Muscle layer of colon (tissue), 2 donors: ENCODE results near the gene SDCBP2.

Source experiments
- H3K27ac ChIP-seq: one replicate; pipeline ENCODE4 v1.7.0; 2013; ENCODE audit warnings: low read depth, mild to moderate bottlenecking, low read length, moderate library complexity
- H3K27me3 ChIP-seq, 2 donors: one replicate each; pipeline ENCODE4 v1.7.0; 2013; ENCODE audit warnings: low read length in 2 of 2, mild to moderate bottlenecking in 2 of 2; ENCODE audit not compliant: insufficient read depth in 2 of 2, control insufficient read depth in 1 of 2
- H3K36me3 ChIP-seq: one replicate; pipeline ENCODE4 v1.7.0; 2013; ENCODE audit warnings: mild to moderate bottlenecking, low read length; ENCODE audit not compliant: insufficient read depth
- H3K4me1 ChIP-seq: one replicate; pipeline ENCODE4 v1.7.0; 2013; ENCODE audit warnings: mild to moderate bottlenecking, low read length; ENCODE audit not compliant: insufficient read depth
- H3K4me3 ChIP-seq, 2 donors: one replicate each; pipeline ENCODE4 v1.7.0; 2013; ENCODE audit warnings: low read length in 2 of 2, low read depth in 1 of 2, mild to moderate bottlenecking in 1 of 2, moderate library complexity in 1 of 2
- H3K9ac ChIP-seq: one replicate; pipeline ENCODE4 v1.7.0; 2013; ENCODE audit warnings: low read length
- H3K9me3 ChIP-seq: one replicate; pipeline ENCODE4 v1.7.0; 2013; ENCODE audit warnings: mild to moderate bottlenecking, low read length
- donor health status: abdominal sarcoma.
- donor health status: Adenocarcinoma of cecum.

SDCBP2 gene

GRCh38 chr20:1336699-1337367 is 7.9 kb upstream of the SDCBP2 start:
- Histone ChIP-seq H3K4me3 (no peak overlapping the region), H3K9me3 (no peaks in the 10 kb centered on the region), H3K27me3 (no peaks in the 10 kb centered on the region), H3K27ac (no peak overlapping the region), H3K36me3 (peaks cover 4% of the 10 kb centered on the region), H3K9ac (no peak overlapping the region), H3K4me1 (peaks cover 12% of the 10 kb centered on the region)

- peaks cover 4% of the 10 kb centered on the region for H3K36me3 ChIP-seq
- H3K9ac ChIP-seq, result no peak overlapping the region
- H3K4me3 ChIP-seq, result no peak overlapping the region
- H3K4me1 ChIP-seq, result peaks cover 12% of the 10 kb centered on the region
- no peaks in the 10 kb centered on the region for H3K9me3 ChIP-seq
- H3K27me3 ChIP-seq, result no peaks in the 10 kb centered on the region
- H3K27ac ChIP-seq, result no peak overlapping the region
Measured at GRCh38 chr20:1335961-1336698, 7.2 kb upstream of the SDCBP2 start.

GRCh38 chr20:1334761-1335160 is 5.8 kb upstream of the SDCBP2 start:
- Histone ChIP-seq H3K4me1 (peaks cover 17% of the 10 kb centered on the region), H3K9me3 (no peaks in the 10 kb centered on the region), H3K27ac (no peak overlapping the region), H3K9ac (no peak overlapping the region), H3K4me3 (no peak overlapping the region), H3K27me3 (no peaks in the 10 kb centered on the region), H3K36me3 (peaks cover 4% of the 10 kb centered on the region)

- Histone ChIP-seq H3K4me3 (no peak overlapping the region), H3K27ac (no peak overlapping the region), H3K9ac (no peak overlapping the region), H3K27me3 (no peaks in the 10 kb centered on the region), H3K36me3 (peaks cover 4% of the 10 kb centered on the region), H3K4me1 (peaks cover 17% of the 10 kb centered on the region), H3K9me3 (no peaks in the 10 kb centered on the region)
Measured at GRCh38 chr20:1334370-1334731, 5.4 kb upstream of the SDCBP2 start.

DNA sequence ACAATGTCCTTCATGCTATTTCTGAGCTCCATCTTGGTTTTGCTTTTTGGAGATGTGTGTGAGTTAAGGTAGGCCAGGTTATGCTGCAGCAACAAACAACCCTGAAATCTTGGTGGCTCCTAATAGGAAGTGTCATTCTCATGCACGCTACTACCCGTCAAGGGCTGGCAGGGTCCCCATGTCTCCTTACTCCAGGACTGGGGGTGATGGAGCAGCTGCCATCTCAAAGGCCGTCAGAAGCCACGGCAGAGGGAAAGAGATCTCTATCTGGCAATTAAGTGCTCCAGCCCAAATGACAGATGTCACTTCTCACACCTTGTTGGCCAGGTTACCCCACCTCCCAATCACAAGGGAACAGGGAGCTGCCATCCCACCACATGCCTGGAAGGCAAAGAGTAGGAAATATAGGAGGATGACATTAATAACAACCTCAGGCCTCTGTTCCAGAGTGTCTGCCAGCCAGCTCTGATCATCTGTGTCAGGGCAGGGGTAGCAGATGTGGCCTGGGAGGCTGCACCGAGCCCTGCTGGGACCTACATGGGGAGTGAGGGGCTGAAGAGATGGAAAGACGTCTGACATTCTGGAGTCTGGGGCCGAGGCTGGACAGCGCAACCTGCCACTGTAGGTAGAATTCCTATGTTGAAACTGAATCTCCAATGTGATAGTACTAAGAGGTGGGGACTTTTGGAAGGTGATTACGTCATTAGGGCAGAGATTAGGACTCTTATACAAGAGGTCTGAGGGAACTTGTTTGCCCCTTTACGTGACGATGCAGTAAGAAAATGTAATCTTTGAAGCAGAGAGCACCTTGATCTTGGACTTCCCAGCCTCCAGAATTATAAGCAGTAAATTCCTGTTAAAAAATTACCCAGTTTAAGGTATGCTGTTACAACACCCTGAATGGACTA is 4.8 kb upstream of the SDCBP2 start:
- H3K9ac ChIP-seq, result no peak overlapping the region
- peaks cover 19% of the 10 kb centered on the region for H3K4me1 ChIP-seq
- H3K27me3 ChIP-seq, result no peaks in the 10 kb centered on the region
- no peak overlapping the region for H3K27ac ChIP-seq
- H3K9me3 ChIP-seq, result no peaks in the 10 kb centered on the region
- no peak overlapping the region for H3K4me3 ChIP-seq
- peaks cover 4% of the 10 kb centered on the region for H3K36me3 ChIP-seq

DNA sequence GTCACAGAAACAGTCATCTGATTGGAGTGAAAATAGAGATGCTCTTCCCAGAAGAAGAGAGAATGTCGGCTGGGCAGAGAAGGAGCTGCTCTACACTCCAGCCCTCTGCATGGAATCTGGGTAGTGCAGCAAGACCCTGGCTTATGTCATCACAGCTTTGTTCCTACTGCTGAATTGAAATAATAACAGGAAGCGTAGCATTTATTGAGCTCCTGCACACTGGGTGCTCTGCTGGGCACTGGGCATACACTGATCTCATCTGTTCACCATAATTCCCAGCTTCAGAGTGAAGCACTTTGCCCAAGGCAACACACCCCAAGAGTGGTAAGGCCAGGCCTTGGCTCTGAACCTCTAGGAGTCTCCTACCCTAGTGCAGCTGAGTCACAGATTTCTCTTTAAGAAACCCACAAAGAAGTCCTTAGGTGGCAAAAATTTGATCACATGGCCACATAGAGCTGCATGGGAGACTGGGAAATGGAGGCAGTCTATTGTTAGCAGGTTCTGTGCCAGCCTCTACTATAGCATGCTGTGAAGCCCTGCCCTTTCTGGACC is 3.9 kb upstream of the SDCBP2 start:
- Histone ChIP-seq H3K9me3 (no peaks in the 10 kb centered on the region), H3K9ac (no peak overlapping the region), H3K36me3 (peaks cover 4% of the 10 kb centered on the region), H3K27ac (no peak overlapping the region), H3K4me1 (peaks cover 25% of the 10 kb centered on the region), H3K4me3 (no peak overlapping the region), H3K27me3 (no peaks in the 10 kb centered on the region)

- H3K4me3 ChIP-seq, result no peak overlapping the region
- H3K4me1 ChIP-seq, result peaks cover 27% of the 10 kb centered on the region
- H3K9ac ChIP-seq, result no peak overlapping the region
- no peaks in the 10 kb centered on the region for H3K27me3 ChIP-seq
- H3K27ac ChIP-seq, result no peak overlapping the region
- H3K9me3 ChIP-seq, result no peaks in the 10 kb centered on the region
- peaks cover 4% of the 10 kb centered on the region for H3K36me3 ChIP-seq
Measured at GRCh38 chr20:1331801-1332453, 3.0 kb upstream of the SDCBP2 start.

DNA sequence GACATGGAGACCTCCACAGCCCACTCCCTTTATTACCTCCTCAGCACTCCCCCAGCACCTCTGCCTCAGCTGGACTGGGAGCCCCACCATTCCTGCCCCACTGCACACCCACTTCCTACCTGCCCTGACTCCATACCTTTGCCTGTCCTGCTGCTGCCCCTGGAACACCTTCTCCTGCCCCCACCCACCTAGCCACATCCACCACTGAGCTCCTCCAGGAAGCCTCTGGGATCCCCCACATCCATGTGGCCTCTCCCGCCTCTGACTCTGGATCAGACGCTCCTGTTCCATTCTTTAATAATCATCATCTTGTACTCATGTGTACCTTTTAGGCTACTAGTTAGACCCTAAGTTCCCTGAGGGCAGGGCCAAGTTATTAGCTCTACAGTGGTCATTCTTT is 2.2 kb upstream of the SDCBP2 start:
- H3K9me3 ChIP-seq, result no peaks in the 10 kb centered on the region
- H3K9ac ChIP-seq, result no peak overlapping the region
- H3K27ac ChIP-seq, result no peak overlapping the region
- peaks cover 30% of the 10 kb centered on the region for H3K4me1 ChIP-seq
- no peaks in the 10 kb centered on the region for H3K27me3 ChIP-seq
- peaks cover 4% of the 10 kb centered on the region for H3K36me3 ChIP-seq
- no peak overlapping the region for H3K4me3 ChIP-seq

DNA sequence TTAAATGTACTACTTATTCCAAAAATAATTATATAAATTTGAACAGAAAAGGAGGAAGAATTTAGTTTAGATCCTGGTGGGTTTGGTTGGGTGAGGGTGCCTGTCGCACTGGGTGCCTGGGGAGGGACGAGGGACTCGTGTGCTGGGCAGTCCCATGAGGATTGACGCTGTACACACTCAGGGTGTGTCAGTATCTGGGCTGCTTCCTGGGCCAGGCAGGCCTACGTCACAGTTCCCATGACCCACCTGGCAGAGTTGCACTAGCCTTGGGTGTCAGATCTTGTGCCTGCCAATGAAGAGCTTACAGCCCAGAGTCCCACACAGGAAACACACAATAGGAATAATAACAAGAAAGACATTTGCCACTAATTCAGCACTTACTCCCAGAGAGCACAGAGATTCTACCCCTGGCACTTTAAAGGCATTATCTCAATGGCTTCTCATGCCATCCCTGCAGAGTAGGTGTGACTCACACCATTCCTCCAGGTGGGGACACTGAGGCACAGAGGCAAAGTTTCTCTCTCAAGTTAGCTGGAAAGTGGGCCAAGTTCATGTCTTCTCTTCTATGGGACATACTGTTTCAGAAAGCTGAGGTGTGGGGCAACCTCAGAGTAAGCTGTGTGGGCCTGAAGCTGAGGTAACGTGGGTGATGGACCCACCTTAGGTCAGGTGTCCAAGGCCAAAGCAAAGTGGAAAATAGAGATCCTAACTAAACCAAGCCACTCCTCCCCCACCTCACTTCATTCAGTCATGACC is 1.3 kb upstream of the SDCBP2 start:
- Histone ChIP-seq H3K27me3 (no peaks in the 10 kb centered on the region), H3K4me3 (no peak overlapping the region), H3K36me3 (peaks cover 4% of the 10 kb centered on the region), H3K4me1 (peaks cover 34% of the 10 kb centered on the region), H3K27ac (no peak overlapping the region), H3K9me3 (no peaks in the 10 kb centered on the region), H3K9ac (no peak overlapping the region)

DNA sequence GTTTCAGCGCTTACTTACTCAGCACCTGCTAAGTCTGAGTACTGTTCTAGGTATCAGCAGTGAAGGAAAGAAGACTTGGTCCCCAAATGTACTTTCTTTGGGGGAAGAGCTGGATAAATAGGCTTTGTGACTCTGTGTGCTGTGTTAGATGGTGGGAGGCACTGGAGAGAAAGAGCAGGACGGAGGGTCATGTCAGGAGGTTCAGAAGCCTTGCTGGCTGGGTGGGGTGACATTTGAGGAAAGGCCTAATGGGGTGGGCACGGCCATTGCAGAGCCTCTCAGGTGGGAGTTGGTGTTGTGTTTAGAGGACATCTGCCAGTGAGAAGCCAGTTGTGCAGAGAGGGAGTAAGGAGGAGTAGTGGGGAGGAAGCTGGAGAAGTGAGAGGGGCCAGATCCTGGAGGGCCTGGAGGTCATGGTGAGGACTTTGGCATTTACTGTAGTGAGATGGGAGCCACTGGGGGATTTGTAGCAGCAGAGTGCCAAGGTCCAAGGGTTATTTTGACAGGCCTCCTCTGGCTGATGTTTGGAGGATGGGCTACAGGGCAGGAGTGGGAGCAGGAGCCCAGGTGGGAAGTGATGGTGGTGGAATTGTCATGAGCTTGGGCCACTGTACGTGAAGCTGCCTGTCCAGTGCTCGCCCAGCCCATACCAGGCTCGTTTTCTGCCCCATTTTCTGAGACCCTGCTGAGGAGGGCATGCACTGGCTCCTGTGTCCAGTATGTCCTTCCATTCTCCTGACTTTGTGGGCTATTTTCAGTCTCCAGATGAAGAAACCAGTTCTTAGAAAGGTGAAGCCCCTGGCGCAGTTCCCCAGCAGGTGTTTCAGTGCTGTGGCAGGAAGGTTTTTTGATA is 886 bp downstream of the SDCBP2 start:
- Histone ChIP-seq H3K9ac (no peak overlapping the region), H3K9me3 (no peaks in the 10 kb centered on the region), H3K27ac (no peak overlapping the region), H3K36me3 (peaks cover 3% of the 10 kb centered on the region), H3K27me3 (no peaks in the 10 kb centered on the region), H3K4me1 (peaks cover 41% of the 10 kb centered on the region), H3K4me3 (no peak overlapping the region)
